Fibroblast of lung (primary cell): ENCODE data around the gene CD84.
"Not testable (repeated sequence)": the region's sequence is repeated elsewhere in the genome, so short reads cannot be mapped to it uniquely, and the experiment has no call there.

ENCODE experiments used
- CTCF ChIP-seq, 2 donors: IDR thresholded peaks in 1 of 2; conservative IDR thresholded peaks in 1 of 2; 1 replicate in 1 of 2; 2 replicates in 1 of 2; pipeline ENCODE4 v1.5.1; 2011 to 2012; ENCODE audit warnings: low read length in 2 of 2, control low read depth in 1 of 2, inconsistent platforms in 1 of 2, low read depth in 1 of 2, mild to moderate bottlenecking in 1 of 2
- EZH2 ChIP-seq: IDR thresholded peaks from 2 replicates; pipeline ENCODE4 v1.5.1; 2012; ENCODE audit warnings: low read length, control low read depth, mild to moderate bottlenecking; ENCODE audit errors: missing control alignments

- not testable (repeated sequence) for TF ChIP-seq CTCF (conservative IDR thresholded peaks at IDR 0.05 in 1 of 2, IDR thresholded peaks at IDR 0.05 in 1 of 2; ENCODE audit: low read depth in 1 of 2, low read length in 2 of 2); EZH2
Measured at GRCh38 chr1:160562745-160563144, 16.6 kb downstream of the CD84 start.
